Breast epithelium (tissue), 3 donors: ENCODE data around the gene PGBD5.

Experiments used
- CTCF ChIP-seq, 3 donors: fragments of 450-650 bp; IDR thresholded peaks; one replicate each; pipeline ENCODE4 v1.5.1; 2016 to 2017; ENCODE audit warnings: antibody characterized with exemption in 3 of 3, mild to moderate bottlenecking in 3 of 3, moderate library complexity in 3 of 3
- POLR2A ChIP-seq: fragments of 450-650 bp; IDR thresholded peaks from one replicate; pipeline ENCODE4 v1.6.1; 2016; ENCODE audit warnings: antibody characterized with exemption, mild to moderate bottlenecking, moderate library complexity

- TF ChIP-seq CTCF (IDR thresholded peaks at IDR 0.05) (no peak), POLR2A (no peak)
Measured at GRCh38 chr1:230317823-230318819, 108.0 kb downstream of the PGBD5 start.
